H1 (cell line): ENCODE results near the gene SERPING1. TPM values are rescaled to one million over a fixed set of nuclear protein-coding genes. Genes with fewer than 3 reads are reported as not detected.

Source experiments
- CTCF ChIA-PET: fragments of 300-600 bp; sonication (Branson Sonifier 250); formaldehyde crosslinking; loops from one replicate; lab custom pipeline; 2021; ENCODE audit not compliant: partially characterized antibody; lab: Charles Lee
- POLR2A ChIA-PET: fragments of 300-600 bp; sonication (Branson Sonifier 250); formaldehyde crosslinking; loops from one replicate; lab custom pipeline; 2021; ENCODE audit warnings: inconsistent platforms; ENCODE audit not compliant: partially characterized antibody; lab: Charles Lee
- DNase-seq, 2 experiments: peaks; one replicate each; pipeline versions ENCODE4 v3.0.0 to v3.0.0-alpha.2; 2010 to 2022; ENCODE audit warnings: low spot score in 2 of 2, low read depth in 1 of 2, mixed read lengths in 1 of 2
- FAIRE-seq: peaks from 2 replicates; lab custom pipeline; 2011; peaks lifted over from hg19 to GRCh38; lab: Jason Lieb, UNC
- H2AFZ ChIP-seq: 2 replicates; pipeline ENCODE4 v1.8.1; 2012; ENCODE audit warnings: low read length, inconsistent platforms
- H2AK5ac ChIP-seq: 2 replicates; pipeline ENCODE4 v1.6.1; 2013; ENCODE audit warnings: low read depth, low read length
- H2BK120ac ChIP-seq: replicated peaks from 2 replicates; pipeline ENCODE3; 2013; ENCODE audit warnings: low read depth, low read length, inconsistent platforms
- H2BK12ac ChIP-seq: 2 replicates; pipeline ENCODE4 v1.6.1; 2013; ENCODE audit warnings: low read depth, low read length
- H2BK15ac ChIP-seq: 2 replicates; pipeline ENCODE4 v1.6.1; 2013; ENCODE audit warnings: low read length
- H2BK20ac ChIP-seq: 2 replicates; pipeline ENCODE4 v1.6.1; 2013; ENCODE audit warnings: low read length
- H2BK5ac ChIP-seq: 2 replicates; pipeline ENCODE4 v1.6.1; 2013; ENCODE audit warnings: low read depth, low read length
- H3K14ac ChIP-seq: 2 replicates; pipeline ENCODE4 v1.6.1; 2013; ENCODE audit warnings: inconsistent platforms; ENCODE audit not compliant: insufficient read length
- H3K18ac ChIP-seq: 2 replicates; pipeline ENCODE4 v1.6.1; 2013; ENCODE audit warnings: low read length; ENCODE audit errors: extremely low read depth
- H3K23ac ChIP-seq: 2 replicates; pipeline ENCODE4 v1.6.1; 2013; ENCODE audit warnings: inconsistent platforms; ENCODE audit not compliant: insufficient read length
- H3K23me2 ChIP-seq: 2 replicates; pipeline ENCODE4 v1.6.1; 2013; ENCODE audit warnings: low read depth, low read length
- H3K27ac ChIP-seq: 2 replicates; pipeline ENCODE4 v1.6.1; 2011; ENCODE audit warnings: low read depth, low read length, inconsistent platforms
- H3K27me3 ChIP-seq, 4 experiments: replicated peaks in 1 of 4; 1 replicate in 1 of 4; 2 replicates in 3 of 4; pipeline versions ENCODE4 v1.6.1 to v1.8.1; 2011 to 2013; ENCODE audit warnings: low read length in 3 of 4, mild to moderate bottlenecking in 3 of 4, inconsistent platforms in 2 of 4, mixed read lengths in 2 of 4, moderate library complexity in 1 of 4; ENCODE audit not compliant: control insufficient read depth in 3 of 4, insufficient read depth in 3 of 4; ENCODE audit errors: extremely low read depth in 1 of 4
- H3K36me3 ChIP-seq, 4 experiments: 2 replicates each; pipeline versions ENCODE4 v1.6.1 to v1.8.1; 2011 to 2013; ENCODE audit warnings: mild to moderate bottlenecking in 4 of 4, low read length in 3 of 4, moderate library complexity in 2 of 4, control low read depth in 1 of 4, inconsistent platforms in 1 of 4; ENCODE audit not compliant: insufficient read depth in 4 of 4, control insufficient read depth in 2 of 4
- H3K4ac ChIP-seq: replicated peaks from 2 replicates; pipeline ENCODE3; 2013; ENCODE audit warnings: low read length, low read depth, mixed read lengths, inconsistent platforms; ENCODE audit not compliant: insufficient read length
- H3K4me1 ChIP-seq, 4 experiments: replicated peaks in 1 of 4; 1 replicate in 1 of 4; 2 replicates in 3 of 4; pipeline versions ENCODE4 v1.6.1 to v1.8.1; 2011 to 2013; ENCODE audit warnings: low read length in 3 of 4, inconsistent platforms in 2 of 4, mixed read lengths in 1 of 4; ENCODE audit not compliant: insufficient read depth in 4 of 4, control insufficient read depth in 3 of 4
- H3K4me2 ChIP-seq, 2 experiments: 2 replicates each; pipeline versions ENCODE4 v1.6.1 to v1.8.1; 2011 to 2013; ENCODE audit warnings: low read depth in 2 of 2, low read length in 2 of 2, control low read depth in 1 of 2, inconsistent platforms in 1 of 2, mild to moderate bottlenecking in 1 of 2; ENCODE audit not compliant: insufficient read depth in 1 of 2
- H3K4me3 ChIP-seq, 4 experiments: fragments of 200-600, 300-600 bp in 1 of 4; sonication (generic), shearing (Covaris generic), sonication (Bioruptor Twin) in 1 of 4; 2 replicates each; pipeline versions ENCODE4 v1.5.1 to v1.8.1; 2011 to 2016; ENCODE audit warnings: low read length in 4 of 4, low read depth in 3 of 4, control low read depth in 2 of 4, inconsistent platforms in 2 of 4, mild to moderate bottlenecking in 2 of 4, mixed read lengths in 1 of 4, moderate library complexity in 1 of 4; ENCODE audit not compliant: insufficient read depth in 2 of 4; ENCODE audit errors: extremely low read depth in 1 of 4
- H3K56ac ChIP-seq: replicated peaks from 2 replicates; pipeline ENCODE3; 2013; ENCODE audit warnings: low read depth, mild to moderate bottlenecking, mixed read lengths, low read length, inconsistent platforms; ENCODE audit not compliant: insufficient read length
- H3K79me1 ChIP-seq: 2 replicates; pipeline ENCODE4 v1.6.1; 2013; ENCODE audit warnings: low read depth, low read length, control low read depth
- H3K79me2 ChIP-seq, 2 experiments: 2 replicates each; pipeline versions ENCODE4 v1.6.1 to v1.8.1; 2012 to 2013; ENCODE audit warnings: low read length in 2 of 2, mild to moderate bottlenecking in 2 of 2, inconsistent platforms in 1 of 2; ENCODE audit not compliant: insufficient read depth in 2 of 2, control insufficient read depth in 1 of 2
- H3K9ac ChIP-seq, 4 experiments: replicated peaks in 1 of 4; 1 replicate in 1 of 4; 2 replicates in 3 of 4; pipeline versions ENCODE4 v1.6.1 to v1.8.1; 2011 to 2013; ENCODE audit warnings: low read depth in 3 of 4, low read length in 3 of 4, control low read depth in 2 of 4, mild to moderate bottlenecking in 2 of 4, moderate library complexity in 2 of 4, inconsistent platforms in 1 of 4; ENCODE audit errors: extremely low read depth in 1 of 4
- H3K9me3 ChIP-seq, 2 experiments: 2 replicates each; pipeline versions ENCODE4 v1.6.1 to v1.8.1; 2012 to 2013; ENCODE audit warnings: mild to moderate bottlenecking in 2 of 2, moderate library complexity in 2 of 2, control low read depth in 1 of 2, inconsistent platforms in 1 of 2, low read depth in 1 of 2, low read length in 1 of 2, mixed read lengths in 1 of 2; ENCODE audit not compliant: insufficient read depth in 2 of 2
- H4K20me1 ChIP-seq, 2 experiments: replicated peaks in 1 of 2; 2 replicates each; pipeline versions ENCODE3 to v1.8.1; 2011 to 2013; ENCODE audit warnings: inconsistent platforms in 2 of 2, low read length in 2 of 2, mild to moderate bottlenecking in 1 of 2; ENCODE audit not compliant: insufficient read depth in 2 of 2, control insufficient read depth in 1 of 2
- H4K5ac ChIP-seq: 2 replicates; pipeline ENCODE4 v1.6.1; 2013; ENCODE audit warnings: low read length, low read depth, mixed read lengths, inconsistent platforms; ENCODE audit not compliant: insufficient read length
- H4K8ac ChIP-seq: 2 replicates; pipeline ENCODE4 v1.8.0; 2013; ENCODE audit warnings: mild to moderate bottlenecking, moderate library complexity, low read length, inconsistent platforms; ENCODE audit not compliant: insufficient read depth; ENCODE audit errors: extremely low read depth
- H4K91ac ChIP-seq: replicated peaks from 2 replicates; pipeline ENCODE3; 2013; ENCODE audit warnings: low read length, mixed read lengths, inconsistent platforms; ENCODE audit not compliant: insufficient read length
- E2F6 ChIP-seq: IDR thresholded peaks from 2 replicates; pipeline ENCODE4 v1.6.1; 2012; ENCODE audit warnings: inconsistent platforms
- KDM4A ChIP-seq: IDR thresholded peaks from one replicate; pipeline ENCODE4 v1.7.1; 2012; ENCODE audit warnings: low read depth, mild to moderate bottlenecking, moderate library complexity, low read length, inconsistent platforms; ENCODE audit not compliant: severe bottlenecking
- MAX ChIP-seq: IDR thresholded peaks from 2 replicates; pipeline ENCODE4 v1.6.1; 2012; ENCODE audit warnings: inconsistent platforms
- PHF8 ChIP-seq: fragments of 200-600 bp; sonication (generic); conservative IDR thresholded peaks from 2 replicates; pipeline ENCODE4 v1.7.1; 2012; ENCODE audit warnings: low read depth, mild to moderate bottlenecking, inconsistent platforms, low read length, moderate library complexity
- POLR2AphosphoS5 ChIP-seq: IDR thresholded peaks from 2 replicates; pipeline ENCODE4 v1.6.1; 2011; ENCODE audit warnings: low read depth, low read length
- SIN3A ChIP-seq, 2 experiments: IDR thresholded peaks in 1 of 2; conservative IDR thresholded peaks in 1 of 2; 2 replicates each; pipeline ENCODE4 v1.6.1; 2011 to 2012; ENCODE audit warnings: low read length in 2 of 2, improper control_type of control experiment in 1 of 2, low read depth in 1 of 2, mild to moderate bottlenecking in 1 of 2
- SIX5 ChIP-seq: IDR thresholded peaks from 2 replicates; pipeline ENCODE4 v1.6.1; 2011; ENCODE audit warnings: mild to moderate bottlenecking, low read depth, low read length
- SP1 ChIP-seq: IDR thresholded peaks from 2 replicates; pipeline ENCODE4 v1.6.1; 2011; ENCODE audit warnings: low read depth, low read length
- TBP ChIP-seq: IDR thresholded peaks from 2 replicates; pipeline ENCODE4 v1.6.1; 2011; ENCODE audit warnings: low read depth, low read length, improper control_type of control experiment
- TEAD4 ChIP-seq: IDR thresholded peaks from 2 replicates; pipeline ENCODE4 v1.6.1; 2012; ENCODE audit warnings: low read depth, low read length, inconsistent platforms, mixed read lengths
- WGBS, 2 experiments: shearing (Covaris generic) in 1 of 2; methylation state at CpG; one replicate each; pipeline versions ENCODE4 v1.1.6 to v1.1.7; 2013 to 2015; ENCODE audit warnings: low lambda C conversion rate in 2 of 2, mixed read lengths in 2 of 2, inconsistent platforms in 1 of 2, low coverage in 1 of 2, missing lambda C conversion rate in 1 of 2; ENCODE audit not compliant: insufficient replicate concordance in 2 of 2, insufficient coverage in 1 of 2, insufficient read length in 1 of 2; ENCODE audit errors: extremely low coverage in 1 of 2, missing lambda C conversion rate in 1 of 2; 5-methylcytosine and 5-hydroxymethylcytosine counted together
- polyA plus RNA-seq, 7 experiments: library from polyadenylated mRNA; depleted of rRNA in 3 of 7; stranded (reverse) in 5 of 7; unstranded in 2 of 7; fragments of >200 nt in 5 of 7; fragments of 200-250 nt in 2 of 7; gene quantifications; 1 replicate in 5 of 7; 2 replicates in 1 of 7; 4 replicates in 1 of 7; pipeline versions ENCODE4 v1.2.1 to v1.2.3, GENCODE V29; 2011 to 2013; ENCODE audit warnings: missing spikeins in 2 of 7, mixed read lengths in 2 of 7
- total RNA-seq: library from RNA; stranded (reverse); fragmentation: NEBNext Ultra II Directional; extraction: Animal tissue kit (Norgen Biotek cat#: 25700); gene quantifications from 2 replicates; pipeline ENCODE4 v1.2.1, GENCODE V29; 2021

Gene SERPING1
- total and polyA plus RNA-seq, 2 of the 8 experiments (the other 6 are each of a cell fraction or from before 2014, with no cell fraction given), result 50.9 to 54.8 TPM

DNA sequence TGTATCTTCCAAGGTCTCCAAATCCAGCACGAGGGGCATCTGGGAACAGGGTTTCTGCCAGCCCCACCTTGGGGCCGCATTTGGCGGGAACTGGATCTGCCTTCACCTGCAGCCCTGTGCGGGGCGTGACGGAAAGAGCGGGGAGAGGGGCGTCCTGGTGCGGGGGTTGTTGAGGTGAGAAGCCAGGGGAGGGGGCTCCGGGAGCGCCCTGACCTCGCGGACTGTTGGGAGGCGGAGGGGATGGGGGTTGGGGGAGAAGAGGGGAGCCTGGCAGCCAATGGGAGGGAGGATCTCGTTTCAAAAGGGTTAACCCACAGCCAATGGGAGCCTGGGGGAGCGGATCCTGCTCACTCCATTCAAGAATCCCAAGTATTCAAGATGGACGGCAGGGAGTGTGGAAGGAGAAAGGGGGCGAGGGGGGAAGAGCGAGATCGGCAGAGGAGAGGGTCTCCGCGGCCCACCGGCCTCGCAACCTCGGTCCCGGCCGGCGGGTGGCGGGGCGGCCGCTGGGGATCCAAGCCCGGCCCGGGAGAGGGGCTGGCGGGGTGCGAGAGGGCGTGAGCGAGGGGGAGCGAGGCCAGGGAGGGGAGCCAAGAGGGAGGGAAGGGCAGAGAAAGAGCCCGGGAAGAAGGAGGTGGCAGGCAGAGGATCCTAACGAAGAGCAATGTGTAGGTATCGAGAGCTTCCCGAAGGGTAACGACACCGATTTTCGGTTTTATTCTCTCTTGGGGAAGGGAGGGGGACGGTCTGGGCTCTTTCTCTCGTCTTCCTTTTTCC is 40.7 kb downstream of the SERPING1 start:
- peak overlapping the region; percentile 100 for H2BK5ac ChIP-seq
- peak overlapping the region; percentile 99 for H2BK12ac ChIP-seq
- no peak overlapping the region for H2AFZ ChIP-seq
- peaks cover 10% of the 10 kb centered on the region; the same call in 1 of the 2 replicates for H3K79me1 ChIP-seq
- H2AK5ac ChIP-seq, result peak overlapping the region; percentile 99
- H3K4ac ChIP-seq, result peak overlapping the region; percentile 99
- H2BK120ac ChIP-seq, result peak overlapping the region; percentile 89
- H3K23me2 ChIP-seq, result peaks cover 17% of the 10 kb centered on the region
- H4K91ac ChIP-seq, result peak overlapping the region; percentile 99
- FAIRE-seq, result peak; percentile 88
- no peak overlapping the region for H3K23ac ChIP-seq
- peak; percentile 86 to 89 for DNase-seq
- WGBS, 2 experiments, result 5% methylated on average over 10 of the region's 47 CpGs; no CpG with 5 or more reads in 1 of the 2 experiments
- ChIA-PET CTCF (interaction anchor here (0.5 to 14.3 kb wide), 7 partner anchors 10 to 121 kb away, joined by 3 to 357 read pairs (median 30); partner anchors contain the start of genes SERPING1, UBE2L6 and YPEL4), POLR2A (interaction anchor here (0.7 to 29.6 kb wide), 27 partner anchors 6 to 924 kb away, joined by 3 to 1546 read pairs (median 17); partner anchors contain the start of genes CLP1, MED19, RTN4RL2 and SERPING1)
- H3K56ac ChIP-seq, result peak overlapping the region; percentile 95
- peaks cover 0 to 38% of the 10 kb centered on the region in 2 experiments; a peak in 2 of 4 replicates for H3K79me2 ChIP-seq
- H3K14ac ChIP-seq, result peak overlapping the region; percentile 9
- H2BK15ac ChIP-seq, result peak overlapping the region; percentile 99; the same call in 1 of the 2 replicates
- H3K9ac ChIP-seq, result peak overlapping the region; percentile 97 to 100 (median 99)
- peaks cover 11 to 31% (median 22%) of the 10 kb centered on the region in 4 experiments for H3K4me1 ChIP-seq
- H3K27me3 ChIP-seq, result no peaks in the 10 kb centered on the region; a peak in 1 of 7 replicates
- H3K18ac ChIP-seq, result peak overlapping the region; percentile 100
- peak overlapping the region; percentile 69 to 94 for H3K4me2 ChIP-seq
- H3K36me3 ChIP-seq, result peaks cover 9 to 23% (median 13%) of the 10 kb centered on the region in 4 experiments; a peak in 6 of 8 replicates
- H4K20me1 ChIP-seq, result peaks cover 14 to 21% of the 10 kb centered on the region in 2 experiments
- no peaks in the 10 kb centered on the region for H3K9me3 ChIP-seq
- H3K4me3 ChIP-seq, result peak overlapping the region; percentile 94 to 100 (median 98)
- H4K8ac ChIP-seq, result peak overlapping the region; percentile 97; the same call in 1 of the 2 replicates
- peak overlapping the region; percentile 95 for H4K5ac ChIP-seq
- H3K27ac ChIP-seq, result peak overlapping the region; percentile 98
- peak overlapping the region; percentile 75; the same call in 1 of the 2 replicates for H2BK20ac ChIP-seq
- TF ChIP-seq TBP, result peak; percentile 91
- no peak for TF ChIP-seq KDM4A
- peak; percentile 98 for TF ChIP-seq E2F6
- TF ChIP-seq TEAD4, result peak; percentile 99
- 0 out of 4 replicates have a peak, but pooled peaks have one; percentile 62 to 68 for TF ChIP-seq SIN3A (conservative IDR thresholded peaks at IDR 0.05 in 1 of 2, IDR thresholded peaks at IDR 0.05 in 1 of 2; ENCODE audit: low read depth in 1 of 2, low read length in 2 of 2)
- peak; percentile 94 for TF ChIP-seq MAX
- TF ChIP-seq POLR2AphosphoS5, result peak; percentile 97
- peak; percentile 79 for TF ChIP-seq SP1
- peak; percentile 80 for TF ChIP-seq PHF8
- no peak for TF ChIP-seq SIX5
